ENCODE results near the gene TBX5. TPM values are rescaled to one million over a fixed set of nuclear protein-coding genes. Genes with fewer than 3 reads are reported as not detected.

TBX5 gene
- total and polyA plus RNA-seq, 9 of the 15 experiments (the other 6 are each of a cell fraction or from before 2014, with no cell fraction given): not detected

GRCh38 chr12:114404926-114405518 is 922 bp downstream of the TBX5 start:
- peaks cover 65 to 83% of the 10 kb centered on the region in 2 experiments; a peak in 4 of 5 replicates for H3K27me3 ChIP-seq (ENCODE audit: control insufficient read depth in 2 of 2, insufficient read depth in 2 of 2, low read length in 2 of 2)
- no TSS peak for BruUV-seq (replicated peaks)
- CTCF ChIA-PET (ENCODE audit: low intra/inter-chr PET ratio): no interaction called here
- H3K4me2 ChIP-seq (ENCODE audit: insufficient read depth, low read length): no peak overlapping the region
- H3K4me1 ChIP-seq (replicated peaks in 1 of 2; ENCODE audit: control insufficient read depth in 2 of 2, insufficient read depth in 2 of 2, low read length in 2 of 2): peaks cover 0 to 13% of the 10 kb centered on the region in 2 experiments; a peak in 2 of 5 replicates
- no peak overlapping the region for H3K9ac ChIP-seq (ENCODE audit: insufficient read depth in 1 of 2, low read depth in 2 of 2, low read length in 2 of 2)
- H3K36me3 ChIP-seq (ENCODE audit: control insufficient read depth, insufficient read depth, low read length): no peaks in the 10 kb centered on the region
- H3K79me2 ChIP-seq (ENCODE audit: control insufficient read depth, insufficient read depth, low read length): no peaks in the 10 kb centered on the region
- DNase-seq (ENCODE audit: extremely low read depth in 1 of 4, low spot score in 3 of 4) (no peak), FAIRE-seq (no peak), ATAC-seq (no peak)
- peaks cover 3% of the 10 kb centered on the region for H3K9me1 ChIP-seq (ENCODE audit: control insufficient read depth, insufficient read depth, low read length)
- TF ChIP-seq TEAD4 (IDR thresholded peaks at IDR 0.05; ENCODE audit: low read length) (no peak), TEAD4 (CRISPR knock-in tag; IDR thresholded peaks at IDR 0.05; ENCODE audit: borderline replicate concordance) (no peak), NR2C2 (CRISPR knock-in tag; IDR thresholded peaks at IDR 0.05) (no peak), NR2C2 (tag; IDR thresholded peaks at IDR 0.05) (no peak), TFAM (CRISPR knock-in tag; conservative IDR thresholded peaks at IDR 0.05) (no peak)
- POLR2A ChIA-PET: interaction anchor here (0.6 kb wide), 1 partner anchor 258 kb away, joined by 3 read pairs; no protein-coding TSS in a partner anchor
- 0 out of 2 replicates have a peak, but pooled peaks cover 6% of the 10 kb centered on the region for H4K20me1 ChIP-seq (replicated peaks; ENCODE audit: control insufficient read depth, insufficient read depth, low read length)
- in situ Hi-C loops (cut with MboI): no loop called here
- no peaks in the 10 kb centered on the region for H3K9me3 ChIP-seq (replicated peaks; ENCODE audit: control insufficient read depth, insufficient read depth, low read depth, low read length)
- H2AFZ ChIP-seq (ENCODE audit: low read depth, low read length): no peak overlapping the region
- no peak overlapping the region for H3K27ac ChIP-seq (ENCODE audit: extremely low read depth, low read depth, low read length)
- H3K4me3 ChIP-seq: no peak overlapping the region
- under 1% methylated on average over 31 of the region's 38 CpGs for WGBS (ENCODE audit: insufficient coverage, low coverage, missing lambda C conversion rate)
- intact Hi-C loops (cut with micrococcal nuclease): no loop called here
